Adrenal gland (tissue), 12 donors: Measurements from ENCODE around the gene MAGIX. TPM values are rescaled to one million over a fixed set of nuclear protein-coding genes. Genes with fewer than 3 reads are reported as not detected.

Experiments
- DNase-seq, 7 donors: peaks; one replicate each; pipeline ENCODE4 v3.0.0-alpha.2; 2019 to 2020
- H3K27ac ChIP-seq, 5 donors: fragments of 200-600 bp; sonication (generic) in 4 of 5; 1 replicate in 3 of 5; 2 replicates in 2 of 5; pipeline versions ENCODE4 v1.5.1 to v1.8.0; 2016 to 2020; ENCODE audit warnings: mild to moderate bottlenecking in 1 of 5
- H3K27me3 ChIP-seq: fragments of 200-600 bp; 2 replicates; pipeline ENCODE4 v1.8.0; 2021
- H3K36me3 ChIP-seq, 2 donors: fragments of 200-600 bp; replicated peaks in 1 of 2; 1 replicate in 1 of 2; 2 replicates in 1 of 2; pipeline versions ENCODE4 v1.5.1 to v1.8.0; 2018 to 2022
- H3K4me1 ChIP-seq, 2 donors: fragments of 200-600 bp; replicated peaks in 1 of 2; 1 replicate in 1 of 2; 2 replicates in 1 of 2; pipeline versions ENCODE4 v1.5.1 to v1.8.0; 2018 to 2021
- H3K4me3 ChIP-seq, 4 donors: fragments of 200-600 bp; sonication (generic) in 3 of 4; one replicate each; pipeline ENCODE4 v1.5.1; 2016 to 2018
- H3K9me3 ChIP-seq, 3 donors: fragments of 200-600 bp; sonication (generic) in 1 of 3; replicated peaks in 1 of 3; 1 replicate in 2 of 3; 2 replicates in 1 of 3; pipeline versions ENCODE4 v1.5.1 to v1.8.0; 2016 to 2021
- POLR2A ChIP-seq, 2 donors: fragments of 450-650 bp; IDR thresholded peaks; one replicate each; pipeline ENCODE4 v1.6.1; 2017; ENCODE audit warnings: antibody characterized with exemption in 2 of 2, mild to moderate bottlenecking in 2 of 2, moderate library complexity in 1 of 2
- WGBS, 4 donors: extraction: QIAGEN DNeasy Blood & Tissue Kit in 2 of 4; methylation state at CpG; one replicate each; pipeline versions ENCODE4 v1.1.5 to v1.1.7; 2013 to 2017; 5-methylcytosine and 5-hydroxymethylcytosine counted together
- intact Hi-C, 2 donors: fragments of 100-400 bp; cut with DNase I; formaldehyde crosslinking; loops; one replicate each; pipeline versions ENCODE4 v1.14.1 to v1.15.0; 2022 to 2023
- polyA plus RNA-seq, 3 donors: library from polyadenylated mRNA; stranded (reverse); fragments of 200-250 nt in 2 of 3; fragments of 350-450 nt in 1 of 3; fragmentation: Illumina TruSeq in 1 of 3; extraction: RNeasy Lipid Tissue Mini Kit (QIAGEN cat#74804) in 1 of 3; gene quantifications; one replicate each; pipeline ENCODE4 v1.2.3, GENCODE V29; 2013 to 2014
- total RNA-seq, 9 donors: library from RNA; depleted of rRNA in 4 of 9; stranded (reverse); fragments of >200 nt in 4 of 9; fragments of 120-200 nt in 1 of 9; fragmentation: NEBNext Ultra II Directional in 1 of 9; extraction: Animal tissue kit (Norgen Biotek cat#: 25700) in 1 of 9; gene quantifications; one replicate each; pipeline versions ENCODE4 v1.1.0 to v1.2.4, GENCODE V29; 2013 to 2023
- TF ChIP-seq, protein P1 (sequence below), 6 experiments: fragments of 450-650 bp in 4 of 6; fragments of 200-600 bp in 2 of 6; sonication (generic) in 1 of 6; IDR thresholded peaks; 1 replicate in 5 of 6; 2 replicates in 1 of 6; pipeline versions ENCODE4 v1.5.1 to v1.8.0; 2016 to 2021; ENCODE audit warnings: antibody characterized with exemption in 6 of 6, mild to moderate bottlenecking in 2 of 6, moderate library complexity in 1 of 6
- donor health status: healthy with polysubstance abuse.
- donor health status: Bipolar disorder and iron deficiency.
- donor health status: DM: yes; HTN: yes; CAD: no.
- donor health status: DM: no; HTN: no; CAD: no.
- donor health status: DM: no; HTN: no; CAD: no.
- donor health status: DM: yes; HTN: yes; CAD: no.

Gene MAGIX
- total and polyA plus RNA-seq, 12 donors, result 0.59 to 16.2 (median 3.2) TPM

DNA sequence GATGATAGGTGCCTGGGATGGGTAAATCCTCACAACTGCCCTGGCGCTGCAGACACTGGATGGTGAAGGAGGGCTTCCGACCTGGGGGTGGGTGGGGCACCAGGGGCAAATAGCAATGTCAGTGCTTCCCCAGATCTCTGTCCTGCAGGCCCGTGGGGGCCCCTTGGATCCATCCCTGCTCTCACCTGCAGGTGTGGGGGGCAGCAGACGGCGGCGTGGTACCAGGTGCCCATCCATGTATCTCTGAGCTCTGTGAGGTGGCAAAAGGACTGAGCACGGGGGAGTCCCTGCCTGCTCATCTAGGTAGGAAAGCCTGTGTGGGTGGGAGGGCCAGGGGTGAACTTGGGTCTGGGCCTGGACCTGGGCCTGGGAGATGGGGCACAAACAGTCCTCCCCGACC lies 44.0 kb downstream of the MAGIX start:
- Histone ChIP-seq H3K27me3 (peaks cover 6% of the 10 kb centered on the region), H3K4me3 (no peak overlapping the region), H3K36me3 (no peaks in the 10 kb centered on the region), H3K9me3 (no peaks in the 10 kb centered on the region), H3K4me1 (no peaks in the 10 kb centered on the region), H3K27ac (no peak overlapping the region)
- WGBS, 4 donors, result 71 to 88% (median 80%) methylated on average over 4 to 8 of the region's 8 CpGs; no CpG with 5 or more reads in 1 of the 4 donors
- intact Hi-C loops, result no loop called here
- TF ChIP-seq POLR2A (IDR thresholded peaks at IDR 0.05), result no peak
- TF ChIP-seq, protein P1, sequence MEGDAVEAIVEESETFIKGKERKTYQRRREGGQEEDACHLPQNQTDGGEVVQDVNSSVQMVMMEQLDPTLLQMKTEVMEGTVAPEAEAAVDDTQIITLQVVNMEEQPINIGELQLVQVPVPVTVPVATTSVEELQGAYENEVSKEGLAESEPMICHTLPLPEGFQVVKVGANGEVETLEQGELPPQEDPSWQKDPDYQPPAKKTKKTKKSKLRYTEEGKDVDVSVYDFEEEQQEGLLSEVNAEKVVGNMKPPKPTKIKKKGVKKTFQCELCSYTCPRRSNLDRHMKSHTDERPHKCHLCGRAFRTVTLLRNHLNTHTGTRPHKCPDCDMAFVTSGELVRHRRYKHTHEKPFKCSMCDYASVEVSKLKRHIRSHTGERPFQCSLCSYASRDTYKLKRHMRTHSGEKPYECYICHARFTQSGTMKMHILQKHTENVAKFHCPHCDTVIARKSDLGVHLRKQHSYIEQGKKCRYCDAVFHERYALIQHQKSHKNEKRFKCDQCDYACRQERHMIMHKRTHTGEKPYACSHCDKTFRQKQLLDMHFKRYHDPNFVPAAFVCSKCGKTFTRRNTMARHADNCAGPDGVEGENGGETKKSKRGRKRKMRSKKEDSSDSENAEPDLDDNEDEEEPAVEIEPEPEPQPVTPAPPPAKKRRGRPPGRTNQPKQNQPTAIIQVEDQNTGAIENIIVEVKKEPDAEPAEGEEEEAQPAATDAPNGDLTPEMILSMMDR (IDR thresholded peaks at IDR 0.05), result no peak
- DNase-seq, result no peak

- intact Hi-C loops, result no loop called here
- TF ChIP-seq, protein P1 (IDR thresholded peaks at IDR 0.05), result no peak
- TF ChIP-seq POLR2A (IDR thresholded peaks at IDR 0.05), result no peak
- Histone ChIP-seq H3K4me3 (no peak overlapping the region), H3K4me1 (no peaks in the 10 kb centered on the region), H3K9me3 (no peaks in the 10 kb centered on the region), H3K27me3 (peaks cover 6% of the 10 kb centered on the region), H3K27ac (no peak overlapping the region), H3K36me3 (no peaks in the 10 kb centered on the region)
- WGBS, 4 donors, result 87 to 99% (median 92%) methylated on average over 4 to 5 of the region's 5 CpGs; no CpG with 5 or more reads in 1 of the 4 donors
- DNase-seq, result no peak
Measured at GRCh38 chrX:49208399-49208798, 45.8 kb downstream of the MAGIX start.

- no peaks in the 10 kb centered on the region for H3K9me3 ChIP-seq
Measured at GRCh38 chrX:49209434-49210251, 47.1 kb downstream of the MAGIX start.

GRCh38 chrX:49210406-49210805 lies 47.8 kb downstream of the MAGIX start:
- H3K4me1 ChIP-seq, result no peaks in the 10 kb centered on the region
- WGBS, 4 donors, result 65 to 78% (median 71%) methylated on average over 5 to 8 of the region's 8 CpGs
- no peaks in the 10 kb centered on the region for H3K36me3 ChIP-seq
- no peak overlapping the region for H3K4me3 ChIP-seq
- peaks cover 6% of the 10 kb centered on the region for H3K27me3 ChIP-seq
- no peak for DNase-seq
- TF ChIP-seq, protein P1 (IDR thresholded peaks at IDR 0.05), result no peak
- TF ChIP-seq POLR2A (IDR thresholded peaks at IDR 0.05), result no peak
- no peak overlapping the region for H3K27ac ChIP-seq
- intact Hi-C loops, result no loop called here
- no peaks in the 10 kb centered on the region for H3K9me3 ChIP-seq

More at GRCh38 chrX:49209434-49210251, 47.1 kb downstream of the MAGIX start:
- no peaks in the 10 kb centered on the region for H3K4me1 ChIP-seq
- no peak overlapping the region for H3K27ac ChIP-seq
- intact Hi-C loops, result no loop called here
- DNase-seq, result no peak
- TF ChIP-seq, protein P1 (IDR thresholded peaks at IDR 0.05), result no peak
- no peak for TF ChIP-seq POLR2A (IDR thresholded peaks at IDR 0.05)
- H3K4me3 ChIP-seq, result no peak overlapping the region
- H3K27me3 ChIP-seq, result peaks cover 6% of the 10 kb centered on the region
- no peaks in the 10 kb centered on the region for H3K36me3 ChIP-seq
- WGBS, 4 donors, result 56 to 77% (median 60%) methylated on average over 4 to 28 of the region's 28 CpGs
